ENCODE data around the gene MST1R.

Gene MST1R

DNA sequence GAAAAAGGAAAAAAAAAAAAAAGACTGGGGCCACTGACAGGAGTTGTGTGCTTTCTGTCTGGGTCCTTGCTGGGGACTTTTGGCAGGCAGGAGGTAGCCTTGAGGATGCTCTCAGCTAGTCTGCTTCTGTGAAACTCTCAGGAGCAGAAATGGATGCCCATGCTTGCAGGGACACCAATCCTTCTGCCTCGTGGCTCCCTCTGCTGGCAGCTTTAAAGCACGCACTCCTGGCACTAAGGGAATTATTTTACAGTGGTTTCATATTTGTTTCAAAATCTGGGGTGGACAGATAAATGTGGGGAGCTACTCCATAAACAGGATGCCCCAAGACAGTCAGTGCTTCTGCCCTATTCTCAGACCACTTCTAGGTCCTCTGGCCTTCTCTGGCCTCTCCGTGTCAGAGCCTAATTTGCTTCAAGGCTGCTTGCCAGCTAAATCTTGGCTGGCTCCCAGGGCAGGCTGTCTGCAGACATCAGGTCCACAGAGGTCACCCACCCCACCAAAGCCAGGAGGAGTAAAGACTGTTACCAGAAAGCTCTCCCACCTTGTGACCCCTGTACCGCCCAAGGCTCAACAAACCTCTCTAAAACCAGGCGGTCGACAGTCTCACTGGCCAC, 64.4 kb downstream of the MST1R start:
- peak; percentile 44 for DNase-seq (ENCODE audit: low read depth)

Measured in stimulated activated CD8-positive, alpha-beta memory T cell treated with anti-CD3 and anti-CD28 coated beads, Interleukin-15, amount 100 ng/mL, for 24 hours (primary cell).